NCI-H1694 treated with DMSO at 0.1 percent for 48 hours (cell line): Measurements from ENCODE around the gene CLDN6.

Source experiments
- DNase-seq: peaks from one replicate; lab custom pipeline; 2025; lab: John Stamatoyannopoulos, UW

CLDN6 gene

GRCh38 chr16:3051494-3051893, 33.5 kb upstream of the CLDN6 start:
- no peak for DNase-seq

GRCh38 chr16:3051009-3051408, 33.0 kb upstream of the CLDN6 start:
- no peak for DNase-seq

- DNase-seq: no peak
Measured at GRCh38 chr16:3050487-3050886, 32.5 kb upstream of the CLDN6 start.

- DNase-seq: no peak
Measured at GRCh38 chr16:3049921-3050481, 32.0 kb upstream of the CLDN6 start.

GRCh38 chr16:3047387-3047720, 29.4 kb upstream of the CLDN6 start:
- no peak for DNase-seq

DNA sequence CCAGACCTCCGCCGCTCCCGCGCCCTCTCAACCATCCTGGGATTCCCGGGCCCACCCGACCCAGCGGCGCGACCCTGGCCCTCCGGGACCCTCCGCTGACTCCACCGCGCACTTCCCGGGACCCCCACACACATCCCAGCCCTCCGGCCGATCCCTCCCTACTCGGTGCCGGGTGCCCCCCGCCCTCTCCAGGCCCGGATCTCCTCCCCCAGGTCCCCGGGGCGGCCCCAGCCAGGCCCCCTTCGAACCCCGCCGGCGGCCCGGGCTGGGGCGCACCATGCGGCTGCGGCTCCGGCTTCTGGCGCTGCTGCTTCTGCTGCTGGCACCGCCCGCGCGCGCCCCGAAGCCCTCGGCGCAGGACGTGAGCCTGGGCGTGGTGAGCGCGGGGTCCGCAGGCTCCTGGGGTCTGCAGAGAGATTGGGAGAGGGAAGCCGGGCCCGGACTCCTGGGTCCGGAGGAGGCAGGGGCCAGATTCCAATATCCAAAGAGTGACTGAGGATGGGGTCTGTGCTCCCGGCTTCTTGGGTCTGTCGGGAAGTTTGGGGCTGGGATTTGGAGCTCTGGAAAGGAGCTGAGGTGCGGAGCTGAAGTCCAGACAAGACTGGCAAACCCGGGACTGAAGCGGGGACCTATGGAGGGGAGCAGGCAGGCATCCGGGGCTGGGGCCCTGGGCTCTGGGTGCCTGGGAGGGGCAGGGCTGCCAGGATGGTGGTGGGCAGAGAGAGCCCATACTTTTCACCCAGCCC, 28.8 kb upstream of the CLDN6 start:
- no peak for DNase-seq

DNA sequence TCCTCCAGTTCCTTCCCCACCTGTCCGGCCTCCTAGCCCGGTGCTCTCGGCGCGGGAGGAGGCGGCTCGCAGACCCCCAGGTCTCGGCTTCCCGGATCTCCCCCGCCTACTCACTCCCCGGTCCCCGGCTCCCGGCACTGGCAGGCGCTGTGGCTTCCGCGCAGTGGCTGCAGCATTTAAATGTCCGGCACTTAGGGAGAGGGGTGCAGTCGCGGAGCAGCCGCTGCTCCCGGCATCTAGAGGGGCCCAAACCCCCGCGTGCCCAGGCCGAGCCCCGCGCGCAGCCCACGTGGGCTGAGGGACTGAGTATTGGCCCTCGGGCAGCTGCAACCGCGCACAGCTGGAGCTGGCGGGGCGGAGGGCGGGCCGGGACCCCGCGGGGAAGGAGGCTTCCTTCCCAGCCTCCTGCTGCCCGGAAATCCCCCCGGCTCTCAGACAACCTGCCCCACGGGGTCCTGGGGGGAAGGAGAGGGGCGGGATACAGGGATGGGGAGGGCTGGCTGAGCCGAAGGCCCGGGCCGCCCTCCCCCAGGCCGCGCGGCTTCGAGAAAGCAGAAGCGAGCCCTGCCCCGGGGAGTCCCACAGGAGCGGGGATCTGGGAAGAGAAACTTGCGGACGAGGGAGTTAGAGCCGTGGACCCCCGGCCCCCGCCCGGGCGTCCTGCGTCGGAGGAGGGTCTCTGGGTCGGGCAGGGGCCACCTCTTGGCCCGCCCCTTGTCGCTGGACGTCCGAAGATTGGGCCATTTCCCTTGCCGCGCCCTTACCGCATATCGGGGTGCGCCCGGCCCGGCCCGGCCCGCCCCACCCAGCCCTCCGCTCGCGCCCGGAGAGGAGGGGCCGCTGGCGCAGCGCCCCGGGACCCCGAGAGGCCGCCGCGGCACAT, 28.0 kb upstream of the CLDN6 start, which contains the start of gene MMP25:
Gene MMP25 (plus strand): TSS at position 804 of the 883 bp plus-strand sequence. CDS start 357 bp downstream, outside the sequence.
- DNase-seq: no peak

DNA sequence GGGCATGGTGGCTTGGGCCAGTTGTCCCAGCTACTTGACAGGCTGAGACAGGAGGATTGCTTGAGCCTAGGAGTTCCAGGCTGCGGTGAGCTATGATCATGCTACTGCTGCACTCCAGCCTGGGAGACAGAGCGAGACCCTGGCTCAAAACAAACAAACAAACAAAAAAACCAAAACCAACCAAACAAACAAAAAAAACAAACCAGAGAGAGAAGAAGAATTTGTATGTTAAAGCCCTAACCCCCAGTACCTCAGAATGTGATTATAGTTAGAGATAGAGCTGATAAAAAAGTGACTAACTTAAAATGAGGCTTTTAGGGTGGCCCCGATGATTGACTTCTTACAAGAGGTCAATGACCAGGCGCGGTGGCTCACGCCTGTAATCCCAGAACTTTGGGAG, 26.7 kb upstream of the CLDN6 start:
- no peak for DNase-seq

- DNase-seq: no peak
Measured at GRCh38 chr16:3042376-3042775, 24.4 kb upstream of the CLDN6 start.

DNA sequence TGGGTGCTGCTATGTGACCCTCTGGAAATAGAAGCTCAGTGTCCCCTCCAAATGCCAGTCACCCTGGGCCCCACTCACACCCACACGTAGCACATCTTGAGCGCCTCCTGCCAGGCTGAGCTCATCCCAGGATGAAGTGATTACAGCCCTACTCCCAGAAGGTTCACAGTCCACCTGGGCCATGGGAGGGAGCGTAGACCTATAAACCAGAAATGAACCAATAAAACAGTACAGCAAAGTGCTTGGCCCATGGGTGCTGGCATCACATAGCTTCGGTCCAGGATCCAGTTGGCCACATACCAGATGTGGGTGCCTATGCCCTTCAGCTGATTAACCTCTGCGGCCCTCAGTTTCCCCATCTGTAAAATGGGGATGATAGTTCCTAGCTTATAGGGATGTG, 20.9 kb upstream of the CLDN6 start:
- DNase-seq: no peak

GRCh38 chr16:3038256-3038655, 20.3 kb upstream of the CLDN6 start:
- no peak for DNase-seq

DNA sequence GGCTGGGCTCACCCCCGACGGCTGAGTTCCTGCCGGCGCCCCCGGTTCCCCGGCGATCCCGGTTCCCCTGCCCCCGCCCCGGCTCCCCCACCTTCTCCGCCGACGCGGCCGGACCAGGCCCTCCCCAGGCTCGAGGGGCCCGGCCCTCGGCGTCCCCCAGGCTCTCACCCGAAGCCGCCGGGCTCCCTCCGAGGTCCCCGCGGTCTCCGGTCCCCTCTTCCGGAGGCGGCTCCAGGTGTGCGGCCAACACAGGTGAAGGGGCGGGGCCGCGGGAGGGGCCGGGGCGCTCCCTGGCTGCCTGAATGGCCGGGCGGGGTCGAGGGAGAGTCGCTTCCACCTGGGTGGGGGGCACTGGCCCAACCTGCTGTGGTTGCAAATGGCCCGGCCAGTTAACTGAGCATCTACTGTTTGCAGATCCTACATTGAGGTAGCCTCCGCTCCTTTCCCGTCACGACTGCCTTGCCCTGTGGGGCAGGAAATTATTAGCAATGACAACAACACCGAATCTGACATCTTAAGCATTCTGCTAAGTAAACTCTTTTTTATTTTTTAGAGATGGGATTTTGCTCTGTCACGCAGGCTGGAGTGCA, 18.8 kb upstream of the CLDN6 start, which contains the start of gene BICDL2:
Gene BICDL2 (minus strand): TSS at position 219 of the 590 bp plus-strand sequence. CDS start 1,448 bp downstream, outside the sequence.
- no peak for DNase-seq

GRCh38 chr16:3035972-3036725, 18.2 kb upstream of the CLDN6 start:
- no peak for DNase-seq

- DNase-seq: no peak
Measured at GRCh38 chr16:3035289-3035971, 17.4 kb upstream of the CLDN6 start.

- DNase-seq: no peak
Measured at GRCh38 chr16:3032624-3033023, 14.6 kb upstream of the CLDN6 start.

DNA sequence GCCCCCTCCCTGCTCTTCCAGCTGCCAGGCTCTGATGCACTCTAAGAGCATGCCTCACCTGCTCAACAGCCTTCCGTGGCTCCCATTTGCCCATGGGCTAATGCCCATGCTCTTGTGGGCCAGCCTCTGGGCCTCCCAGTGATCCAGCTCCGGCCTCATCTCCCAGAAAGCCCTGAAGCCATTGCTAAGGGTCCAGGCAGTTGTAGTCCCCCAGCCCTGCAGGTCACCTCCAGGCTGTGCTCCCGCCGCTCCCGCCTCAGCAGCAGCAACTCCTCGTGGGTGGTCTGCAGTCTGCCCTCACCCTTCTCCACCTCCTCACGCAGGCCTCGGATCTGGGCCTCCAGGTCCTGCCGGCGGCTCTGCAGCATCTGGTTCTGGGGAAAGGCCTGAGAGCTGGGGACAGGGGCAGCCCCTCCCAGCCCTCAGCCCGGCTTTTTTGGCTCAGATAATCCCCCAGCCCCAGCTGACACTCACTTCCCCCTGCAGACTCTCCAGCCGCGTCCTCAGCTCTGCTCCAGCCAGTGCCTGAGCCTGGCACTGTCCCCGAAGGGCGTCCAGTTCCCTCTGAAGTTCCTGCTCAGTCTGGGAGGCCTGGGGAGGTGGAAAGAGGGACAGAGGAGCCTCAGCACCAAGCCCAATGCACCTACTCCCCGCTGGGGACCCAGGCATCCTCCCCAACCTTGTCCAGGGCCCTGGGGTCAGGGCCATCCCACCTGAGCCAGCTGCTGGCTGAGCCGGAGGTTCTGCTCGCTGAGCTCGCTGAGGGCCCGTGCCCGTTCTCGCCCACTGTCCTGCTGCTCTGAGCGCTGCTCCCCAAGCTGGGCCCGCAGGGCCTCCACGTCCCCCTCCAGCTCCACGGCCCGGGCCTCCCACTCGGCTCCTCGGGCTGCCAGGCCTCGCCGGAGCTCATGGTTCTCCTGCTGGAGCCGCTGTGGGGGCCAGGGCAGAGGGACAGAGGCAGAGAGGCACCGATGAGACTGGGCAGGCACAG, 12.5 kb upstream of the CLDN6 start:
- DNase-seq: no peak

GRCh38 chr16:3029491-3030221, 11.7 kb upstream of the CLDN6 start:
- DNase-seq: no peak

DNA sequence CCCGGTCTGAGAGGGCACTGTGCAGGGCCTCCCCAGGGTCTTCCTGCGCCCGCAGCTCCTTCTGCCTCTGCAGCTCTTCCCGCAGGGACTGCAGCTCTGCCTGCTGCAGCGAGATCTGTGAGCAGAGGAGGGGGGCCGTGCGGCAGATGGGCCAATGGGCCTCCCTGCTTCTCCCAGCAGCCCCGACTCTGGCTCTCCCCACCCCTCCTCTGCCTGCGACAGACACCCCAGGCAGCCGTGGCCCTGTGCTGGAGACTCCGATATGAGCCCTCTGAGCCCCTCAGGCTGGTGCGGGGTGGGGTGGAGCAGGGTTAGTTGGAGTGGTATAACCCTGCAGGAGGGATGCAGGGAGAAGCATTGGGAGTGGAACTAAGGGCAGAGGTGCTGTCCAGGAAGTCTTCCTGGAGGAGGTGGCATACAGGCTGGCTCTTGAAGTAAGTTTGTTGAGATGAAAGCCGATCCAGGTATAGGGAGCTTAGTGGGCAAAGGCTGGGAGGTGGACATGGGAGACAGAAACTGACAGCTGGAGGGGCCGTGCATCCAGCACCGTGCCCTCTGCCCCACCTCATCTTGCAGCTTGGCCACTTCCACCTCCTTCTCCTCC, 10.8 kb upstream of the CLDN6 start:
- DNase-seq: no peak
